ENCODE data around the gene TSC22D2. TPM values are rescaled to one million over a fixed set of nuclear protein-coding genes. Genes with fewer than 3 reads are reported as not detected.

TSC22D2 gene
- total RNA-seq, 4 donors from 2014 or later, result 12.5 to 15.9 (median 14.6) TPM

- Histone ChIP-seq H3K4me3 (no peak overlapping the region), H3K27me3 (no peaks in the 10 kb centered on the region), H3K36me3 (no peaks in the 10 kb centered on the region), H3K9me3 (no peaks in the 10 kb centered on the region), H3K4me1 (no peaks in the 10 kb centered on the region), H3K27ac (no peak overlapping the region)
- no peak for DNase-seq (ENCODE audit: low spot score in 2 of 2)
- TF ChIP-seq EP300 (IDR thresholded peaks at IDR 0.05), result no peak
- TF ChIP-seq POLR2A (IDR thresholded peaks at IDR 0.05), result no peak
- no peak for TF ChIP-seq CTCF (IDR thresholded peaks at IDR 0.05)
These were observed 16.9 kb upstream of the TSC22D2 start for GRCh38 chr3:150391161-150391560.

GRCh38 chr3:150393745-150394144 lies 14.4 kb upstream of the TSC22D2 start:
- no peak overlapping the region for H3K27ac ChIP-seq
- no peaks in the 10 kb centered on the region for H3K9me3 ChIP-seq
- DNase-seq (ENCODE audit: low spot score in 2 of 2), result no peak
- H3K36me3 ChIP-seq, result no peaks in the 10 kb centered on the region
- WGBS, 2 donors, result 38 to 66% methylated on average over 1 of the region's 1 CpG
- H3K4me1 ChIP-seq, result no peaks in the 10 kb centered on the region
- no peaks in the 10 kb centered on the region for H3K27me3 ChIP-seq
- no peak for TF ChIP-seq EP300 (IDR thresholded peaks at IDR 0.05)
- TF ChIP-seq CTCF (IDR thresholded peaks at IDR 0.05), result no peak
- TF ChIP-seq POLR2A (IDR thresholded peaks at IDR 0.05), result no peak
- no peak overlapping the region for H3K4me3 ChIP-seq

- H3K9me3 ChIP-seq, result no peaks in the 10 kb centered on the region
- H3K27ac ChIP-seq, result no peak overlapping the region
- no peak overlapping the region for H3K4me3 ChIP-seq
- no peak for TF ChIP-seq POLR2A (IDR thresholded peaks at IDR 0.05)
- no peak for TF ChIP-seq CTCF (IDR thresholded peaks at IDR 0.05)
- TF ChIP-seq EP300 (IDR thresholded peaks at IDR 0.05), result no peak
- no peak for DNase-seq (ENCODE audit: low spot score in 2 of 2)
- no peaks in the 10 kb centered on the region for H3K36me3 ChIP-seq
- no peaks in the 10 kb centered on the region for H3K4me1 ChIP-seq
- WGBS, 2 donors, result 84 to 87% methylated on average over 2 of the region's 2 CpGs
- H3K27me3 ChIP-seq, result no peaks in the 10 kb centered on the region
These were observed 13.5 kb upstream of the TSC22D2 start for GRCh38 chr3:150394606-150395005.

- Histone ChIP-seq H3K9me3 (no peaks in the 10 kb centered on the region), H3K27me3 (no peaks in the 10 kb centered on the region), H3K4me1 (no peaks in the 10 kb centered on the region), H3K27ac (no peak overlapping the region), H3K4me3 (no peak overlapping the region), H3K36me3 (no peaks in the 10 kb centered on the region)
- DNase-seq (ENCODE audit: low spot score in 2 of 2), result no peak
- whole genome bisulfite sequencing, 2 donors, result 34 to 79% methylated on average over 1 of the region's 1 CpG
- TF ChIP-seq CTCF (IDR thresholded peaks at IDR 0.05) (no peak), POLR2A (IDR thresholded peaks at IDR 0.05) (no peak), EP300 (IDR thresholded peaks at IDR 0.05) (no peak)
These were observed 11.6 kb upstream of the TSC22D2 start for GRCh38 chr3:150396491-150396890.

- H3K4me3 ChIP-seq, result no peak overlapping the region
- H3K4me1 ChIP-seq, result no peaks in the 10 kb centered on the region
- 36 to 38% methylated on average over 3 of the region's 3 CpGs for WGBS, 2 donors
- no peak overlapping the region for H3K27ac ChIP-seq
- H3K36me3 ChIP-seq, result no peaks in the 10 kb centered on the region
- TF ChIP-seq CTCF (IDR thresholded peaks at IDR 0.05), result no peak
- no peaks in the 10 kb centered on the region for H3K27me3 ChIP-seq
- no peaks in the 10 kb centered on the region for H3K9me3 ChIP-seq
- DNase-seq (ENCODE audit: low spot score in 2 of 2), result no peak
These were observed 11.0 kb upstream of the TSC22D2 start for GRCh38 chr3:150396956-150397550.

Measured in tibial nerve (tissue), 4 donors.